Measurements from ENCODE around the gene MEF2D. TPM values are rescaled to one million over a fixed set of nuclear protein-coding genes. Genes with fewer than 3 reads are reported as not detected.

MEF2D gene
- total RNA-seq, 1 experiment from 2014 or later = 18.7 TPM

DNA sequence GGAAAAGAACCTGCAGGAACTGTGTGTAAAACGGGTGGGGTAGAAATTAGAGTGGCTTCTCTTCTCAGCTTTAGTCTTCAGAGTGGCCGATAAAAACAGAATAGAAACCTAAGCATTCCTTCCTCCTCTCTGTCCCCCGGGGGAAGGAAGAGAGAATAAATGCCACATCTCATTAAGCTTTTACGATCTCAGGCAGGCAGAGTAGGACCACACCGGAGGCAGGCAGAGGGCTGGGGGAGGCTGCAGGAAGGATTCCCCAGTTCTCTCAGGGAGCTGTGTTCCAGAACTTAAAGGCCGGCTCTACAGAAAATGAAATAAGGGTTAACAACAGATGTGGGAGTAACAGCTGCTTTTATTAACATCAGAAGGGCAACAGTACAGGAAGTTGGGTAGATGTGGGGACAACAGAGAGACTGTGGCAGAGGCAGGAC lies 24.5 kb upstream of the MEF2D start:
- no peak overlapping the region for H3K4me2 ChIP-seq (ENCODE audit: insufficient read depth, insufficient read length, low read length)

More for the DNA sequence above, 24.5 kb upstream of the MEF2D start:
- Mint-ChIP-seq H3K27me3 (ENCODE audit: low read depth) (no peaks in the 10 kb centered on the region), H3K36me3 (ENCODE audit: insufficient read depth in 1 of 3, low read depth in 3 of 3) (peaks cover 13 to 46% (median 34%) of the 10 kb centered on the region in 3 experiments; a peak in 6 of 7 replicates), H3K9me3 (no peaks in the 10 kb centered on the region), H3K4me3 (peak overlapping the region in 1 of 2 experiments; percentile 39; a peak in 1 of 5 replicates), H3K27ac (peak overlapping the region; percentile 11 to 78 (median 70); a peak in 6 of 7 replicates), H3K4me1 (peaks cover 17% of the 10 kb centered on the region in 2 experiments)
- WGBS (ENCODE audit: extremely low coverage, insufficient read length, low lambda C conversion rate) = no CpG with 5 or more reads among the region's 6 CpGs
- no peaks in the 10 kb centered on the region for H3K79me1 ChIP-seq (ENCODE audit: insufficient read depth, low read depth, low read length, poor library complexity, severe bottlenecking)
- H3K23me2 ChIP-seq (ENCODE audit: insufficient read length, low read depth, low read length, poor library complexity, severe bottlenecking) = no peaks in the 10 kb centered on the region
- H3K9ac ChIP-seq (ENCODE audit: extremely low read depth, insufficient read length, low read length) = no peak overlapping the region
- no peak overlapping the region for H3T11ph ChIP-seq (ENCODE audit: low read length)
- no peak for DNase-seq
- H4K20me1 ChIP-seq (ENCODE audit: control insufficient read depth, insufficient read depth, insufficient read length) = no peaks in the 10 kb centered on the region
- H2AK5ac ChIP-seq (ENCODE audit: insufficient read length, low read length) = no peak overlapping the region
- H3K9me3 ChIP-seq (ENCODE audit: control insufficient read depth, low read depth, low read length) = no peaks in the 10 kb centered on the region
- H3K14ac ChIP-seq (ENCODE audit: insufficient read depth, low read length) = no peak overlapping the region
- H2BK20ac ChIP-seq (ENCODE audit: low read depth, low read length, poor library complexity, severe bottlenecking) = no peak overlapping the region
- H3K23ac ChIP-seq (ENCODE audit: insufficient read length, low read depth, low read length) = no peak overlapping the region
- no peak overlapping the region for H3K4ac ChIP-seq (ENCODE audit: low read depth, low read length)
- TF ChIP-seq, protein P1, sequence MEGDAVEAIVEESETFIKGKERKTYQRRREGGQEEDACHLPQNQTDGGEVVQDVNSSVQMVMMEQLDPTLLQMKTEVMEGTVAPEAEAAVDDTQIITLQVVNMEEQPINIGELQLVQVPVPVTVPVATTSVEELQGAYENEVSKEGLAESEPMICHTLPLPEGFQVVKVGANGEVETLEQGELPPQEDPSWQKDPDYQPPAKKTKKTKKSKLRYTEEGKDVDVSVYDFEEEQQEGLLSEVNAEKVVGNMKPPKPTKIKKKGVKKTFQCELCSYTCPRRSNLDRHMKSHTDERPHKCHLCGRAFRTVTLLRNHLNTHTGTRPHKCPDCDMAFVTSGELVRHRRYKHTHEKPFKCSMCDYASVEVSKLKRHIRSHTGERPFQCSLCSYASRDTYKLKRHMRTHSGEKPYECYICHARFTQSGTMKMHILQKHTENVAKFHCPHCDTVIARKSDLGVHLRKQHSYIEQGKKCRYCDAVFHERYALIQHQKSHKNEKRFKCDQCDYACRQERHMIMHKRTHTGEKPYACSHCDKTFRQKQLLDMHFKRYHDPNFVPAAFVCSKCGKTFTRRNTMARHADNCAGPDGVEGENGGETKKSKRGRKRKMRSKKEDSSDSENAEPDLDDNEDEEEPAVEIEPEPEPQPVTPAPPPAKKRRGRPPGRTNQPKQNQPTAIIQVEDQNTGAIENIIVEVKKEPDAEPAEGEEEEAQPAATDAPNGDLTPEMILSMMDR (conservative IDR thresholded peaks at IDR 0.05) = no peak
- no peak overlapping the region for H2BK120ac ChIP-seq (ENCODE audit: low read depth, low read length, poor library complexity, severe bottlenecking)
- no peak overlapping the region for H4K91ac ChIP-seq (ENCODE audit: insufficient read length, low read depth, low read length)
- H2BK12ac ChIP-seq (ENCODE audit: insufficient read length, low read depth, low read length) = no peak overlapping the region
- no peak overlapping the region for H3K18ac ChIP-seq (ENCODE audit: insufficient read length, low read depth, low read length)
- no peak overlapping the region for H2BK5ac ChIP-seq (ENCODE audit: insufficient read length, low read length)
- H2BK15ac ChIP-seq (ENCODE audit: low read depth, low read length) = no peak overlapping the region
- H4K5ac ChIP-seq (ENCODE audit: insufficient read length, low read depth, low read length) = no peak overlapping the region
- H3K79me2 ChIP-seq (ENCODE audit: insufficient read depth, low read length) = no peaks in the 10 kb centered on the region
- H3K56ac ChIP-seq (ENCODE audit: insufficient read length, low read depth, low read length) = no peak overlapping the region
- H3K27me3 ChIP-seq (ENCODE audit: insufficient read depth, low read length) = no peaks in the 10 kb centered on the region
- H3K4me1 ChIP-seq (ENCODE audit: insufficient read depth, low read length) = peaks cover 8% of the 10 kb centered on the region; the same call in 1 of the 2 replicates
- no peak overlapping the region for H4K8ac ChIP-seq (replicated peaks; ENCODE audit: insufficient read length, low read depth, low read length)
- H2AFZ ChIP-seq (ENCODE audit: low read length) = no peak overlapping the region
- no peak overlapping the region for H3K27ac ChIP-seq (ENCODE audit: insufficient read length, low read depth, low read length)
